T-helper 1 cell (primary cell): ENCODE results near the gene HLA-DQA2.
"Not testable (repeated sequence)": the region's sequence is repeated elsewhere in the genome, so short reads cannot be mapped to it uniquely, and the experiment has no call there.

ENCODE experiments used
- DNase-seq, 5 donors: peaks; one replicate each; pipeline ENCODE4 v3.0.0-alpha.2; 2012 to 2020

Gene HLA-DQA2

DNA sequence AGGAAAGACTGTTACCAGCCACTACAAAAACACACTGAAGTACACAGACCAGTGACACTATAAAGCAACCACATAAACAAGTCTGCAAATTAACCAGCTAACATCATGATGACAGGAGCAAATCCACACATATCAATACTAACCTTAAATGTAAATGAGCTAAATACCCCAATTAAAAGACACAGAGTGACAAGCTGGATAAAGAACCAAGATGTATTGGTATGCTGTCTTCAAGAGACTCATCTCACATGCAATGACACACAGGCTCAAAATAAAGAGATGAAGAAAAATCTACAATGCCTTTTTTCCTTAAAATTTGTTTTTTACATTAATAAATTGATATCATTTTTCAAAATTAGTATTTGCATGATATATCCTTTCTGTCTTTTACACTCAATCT lies 41.7 kb downstream of the HLA-DQA2 start:
- not testable (repeated sequence) for DNase-seq

DNA sequence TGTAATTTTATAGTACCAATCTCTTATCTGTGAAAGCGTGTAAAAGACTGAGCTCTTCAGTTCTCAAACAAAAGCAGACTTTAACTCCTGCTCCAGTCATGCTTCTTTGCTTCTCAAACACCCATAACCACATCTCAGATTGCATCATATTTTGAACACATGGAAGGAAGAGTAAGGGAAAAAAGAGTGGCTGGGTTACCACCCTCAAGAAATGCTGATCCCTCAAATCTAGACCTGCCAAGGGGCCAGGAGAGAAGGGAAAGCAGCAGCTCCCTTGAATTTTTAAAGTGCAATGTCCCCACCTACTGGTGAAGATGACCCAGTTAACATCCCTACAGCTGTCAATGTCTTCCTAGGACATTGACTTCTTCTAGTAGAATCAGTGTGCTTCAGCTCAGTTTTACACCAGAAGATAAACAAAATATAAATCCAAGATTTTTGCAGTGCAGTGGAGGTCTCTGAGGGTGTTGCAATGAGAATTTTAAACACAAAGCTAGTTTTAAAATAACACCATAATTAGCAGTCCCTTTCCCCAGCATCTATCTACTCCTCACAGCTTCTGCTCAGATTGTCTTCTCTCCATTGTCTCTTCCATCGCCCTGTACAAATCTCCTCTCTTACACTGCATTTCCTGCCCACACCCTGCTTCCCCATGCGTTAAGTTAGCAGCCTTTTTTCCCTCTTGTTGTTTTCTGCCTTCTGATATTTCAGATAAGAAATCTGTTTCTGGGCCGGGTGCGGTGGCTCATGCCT lies 44.8 kb downstream of the HLA-DQA2 start:
- DNase-seq, result peak in 2 of 5 donors; percentile 22 to 56

GRCh38 chr6:32790306-32790705 lies 49.1 kb downstream of the HLA-DQA2 start:
- DNase-seq, result no peak

- DNase-seq, result no peak
Observed at GRCh38 chr6:32792901-32793435, 51.8 kb downstream of the HLA-DQA2 start.

DNA sequence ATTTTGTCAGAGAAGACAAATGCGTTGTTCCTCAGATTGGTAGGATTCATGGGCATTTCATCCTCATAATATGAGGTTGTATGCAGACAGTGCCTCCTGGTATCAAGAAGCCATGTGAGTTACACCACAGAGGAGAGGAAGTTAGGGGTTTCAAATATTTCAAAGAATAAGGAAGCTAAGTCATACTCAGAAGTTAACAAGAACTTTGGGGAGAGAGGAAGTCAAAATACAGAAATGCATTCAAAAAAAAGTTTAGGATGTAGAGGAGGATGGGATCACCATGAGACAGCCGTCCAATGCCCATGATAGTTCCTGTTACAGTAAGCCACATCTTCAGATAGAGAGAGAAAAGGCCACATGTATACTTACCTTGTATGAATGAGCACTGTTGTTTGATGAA lies 53.3 kb downstream of the HLA-DQA2 start:
- no peak for DNase-seq
